GM18517 (cell line): ENCODE results near the gene DNAH12.
A peak's percentile ranks its signal among the peaks of the same experiment; 100 is the strongest.
"Not testable (repeated sequence)": the region's sequence is repeated elsewhere in the genome, so short reads cannot be mapped to it uniquely, and the experiment has no call there.

Experiments used
- ATAC-seq: cut with Tn5 transposase; IDR thresholded peaks from one replicate; pipeline ENCODE4 v1.9.1; 2021; ENCODE audit warnings: mild to moderate bottlenecking, moderate library complexity; ENCODE audit not compliant: unreplicated experiment

DNAH12 gene

GRCh38 chr3:57411715-57412114, 132.4 kb downstream of the DNAH12 start:
- no peak for ATAC-seq

- ATAC-seq, result no peak
These were observed 134.7 kb downstream of the DNAH12 start for GRCh38 chr3:57409471-57409870.

- no peak for ATAC-seq
These were observed 141.5 kb downstream of the DNAH12 start for GRCh38 chr3:57402675-57403074.

- ATAC-seq, result peak; percentile 98
These were observed 146.7 kb downstream of the DNAH12 start for GRCh38 chr3:57397175-57398026.

GRCh38 chr3:57393977-57394376, 150.2 kb downstream of the DNAH12 start:
- ATAC-seq, result no peak

GRCh38 chr3:57391767-57392166, 152.4 kb downstream of the DNAH12 start:
- no peak for ATAC-seq

- ATAC-seq, result no peak
These were observed 154.9 kb downstream of the DNAH12 start for GRCh38 chr3:57389271-57389670.

- ATAC-seq, result no peak
These were observed 157.8 kb downstream of the DNAH12 start for GRCh38 chr3:57386307-57386706.

GRCh38 chr3:57385498-57385897, 158.6 kb downstream of the DNAH12 start:
- no peak for ATAC-seq

GRCh38 chr3:57383838-57384237, 160.3 kb downstream of the DNAH12 start:
- no peak for ATAC-seq

GRCh38 chr3:57383406-57383805, 160.7 kb downstream of the DNAH12 start:
- ATAC-seq, result no peak

GRCh38 chr3:57382933-57383332, 161.2 kb downstream of the DNAH12 start:
- ATAC-seq, result no peak

GRCh38 chr3:57370341-57370740, 173.8 kb downstream of the DNAH12 start:
- no peak for ATAC-seq

GRCh38 chr3:57365089-57365488, 179.1 kb downstream of the DNAH12 start:
- ATAC-seq, result not testable (repeated sequence)

GRCh38 chr3:57356275-57356674, 187.9 kb downstream of the DNAH12 start:
- ATAC-seq, result not testable (repeated sequence)

- ATAC-seq, result no peak
These were observed 189.4 kb downstream of the DNAH12 start for GRCh38 chr3:57354768-57355167.

- ATAC-seq, result no peak
These were observed 193.9 kb downstream of the DNAH12 start for GRCh38 chr3:57350271-57350670.

GRCh38 chr3:57339071-57339642, 205.0 kb downstream of the DNAH12 start:
- not testable (repeated sequence) for ATAC-seq

GRCh38 chr3:57338272-57339070, 205.7 kb downstream of the DNAH12 start:
- ATAC-seq, result not testable (repeated sequence)

GRCh38 chr3:57335283-57335938, 208.7 kb downstream of the DNAH12 start:
- ATAC-seq, result no peak

GRCh38 chr3:57331078-57331610, 213.0 kb downstream of the DNAH12 start:
- ATAC-seq, result no peak
